Iris pigment epithelial cell (primary cell): ENCODE results near the gene LBH.
A peak's percentile ranks its signal among the peaks of the same experiment; 100 is the strongest.

ENCODE experiments used
- DNase-seq: peaks from one replicate; pipeline ENCODE4 v3.0.0-alpha.2; 2011; ENCODE audit warnings: low read depth

LBH gene

GRCh38 chr2:30231212-30231995 lies at the start of gene LBH:
LBH (plus strand) TSS chr2:30231534; CDS start chr2:30231739, 205 bp downstream.
- DNase-seq = peak; percentile 74

DNA sequence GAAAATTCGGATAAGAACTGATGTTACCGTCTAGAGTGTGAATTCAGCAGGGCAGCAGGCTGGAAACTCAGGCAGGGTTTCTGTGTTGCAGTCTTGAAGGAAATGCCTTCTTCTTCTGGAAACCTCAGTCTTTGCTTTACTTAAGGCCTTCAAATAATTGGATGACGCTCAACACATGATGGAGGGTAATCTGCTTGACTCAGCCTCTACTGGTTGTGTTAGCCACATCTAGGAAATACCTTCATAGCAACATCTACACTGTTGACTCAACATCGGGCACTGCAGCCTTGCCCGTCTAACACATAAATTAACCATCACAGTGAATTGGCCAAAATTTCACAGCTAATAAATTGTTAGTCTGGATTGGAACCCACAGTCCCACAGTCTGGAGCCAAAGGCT lies 47.3 kb upstream of the LBH start:
- DNase-seq = no peak

GRCh38 chr2:30185178-30185577 lies 46.2 kb upstream of the LBH start:
- DNase-seq = peak; percentile 79

GRCh38 chr2:30188292-30188691 lies 43.0 kb upstream of the LBH start:
- DNase-seq = no peak

DNA sequence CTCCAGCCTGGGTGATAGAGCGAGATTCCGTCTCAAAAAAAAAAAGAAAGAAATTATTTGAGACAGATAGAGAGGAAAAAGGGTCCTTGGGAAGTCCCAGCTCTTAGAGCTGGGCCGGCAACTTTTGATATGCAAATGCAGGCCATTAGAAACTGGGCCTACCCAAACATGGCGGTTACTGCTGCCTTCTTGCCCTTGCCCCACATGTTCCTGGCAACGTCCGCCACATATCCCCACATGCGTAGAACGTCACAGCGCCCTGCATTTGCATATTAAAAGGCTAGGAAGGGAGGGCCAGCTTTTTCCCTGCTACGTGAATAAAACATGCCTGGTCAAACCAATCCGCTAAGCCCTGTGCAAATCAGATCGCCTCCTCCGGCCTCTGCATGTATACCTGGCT lies 40.7 kb upstream of the LBH start:
- DNase-seq = no peak

GRCh38 chr2:30191107-30191506 lies 40.2 kb upstream of the LBH start:
- no peak for DNase-seq

GRCh38 chr2:30191819-30192271 lies 39.5 kb upstream of the LBH start:
- DNase-seq = no peak

- DNase-seq = no peak
Observed at GRCh38 chr2:30192314-30192713, 39.0 kb upstream of the LBH start.

DNA sequence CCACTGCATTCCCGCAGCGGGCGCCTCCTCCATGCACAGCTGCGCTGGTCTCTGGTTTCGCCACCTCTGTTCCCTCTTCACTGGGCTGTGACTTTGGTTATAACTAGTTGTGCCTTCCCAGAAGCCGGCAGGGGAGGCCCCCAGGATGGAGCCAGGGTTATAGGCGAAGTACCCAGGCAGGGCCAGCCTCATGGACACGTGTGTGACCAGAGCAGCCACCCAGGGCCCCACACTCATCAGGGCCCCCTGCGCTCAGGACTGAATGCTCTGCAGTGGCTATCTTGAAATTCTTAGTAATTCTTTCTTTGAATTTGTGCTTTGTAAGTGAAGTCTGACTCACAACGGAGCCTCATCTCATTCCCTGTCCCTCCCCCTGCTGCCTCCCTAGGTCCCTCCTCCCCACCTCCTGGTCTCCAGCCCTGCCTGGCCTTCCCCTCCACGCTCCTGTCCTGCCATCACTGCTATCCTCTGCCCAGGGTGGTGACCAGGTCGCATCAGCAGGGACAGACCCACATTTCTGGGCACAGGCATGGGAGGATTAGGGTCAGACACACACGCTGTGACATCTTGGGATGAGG lies 38.1 kb upstream of the LBH start:
- no peak for DNase-seq

GRCh38 chr2:30194421-30194820 lies 36.9 kb upstream of the LBH start:
- DNase-seq = no peak

DNA sequence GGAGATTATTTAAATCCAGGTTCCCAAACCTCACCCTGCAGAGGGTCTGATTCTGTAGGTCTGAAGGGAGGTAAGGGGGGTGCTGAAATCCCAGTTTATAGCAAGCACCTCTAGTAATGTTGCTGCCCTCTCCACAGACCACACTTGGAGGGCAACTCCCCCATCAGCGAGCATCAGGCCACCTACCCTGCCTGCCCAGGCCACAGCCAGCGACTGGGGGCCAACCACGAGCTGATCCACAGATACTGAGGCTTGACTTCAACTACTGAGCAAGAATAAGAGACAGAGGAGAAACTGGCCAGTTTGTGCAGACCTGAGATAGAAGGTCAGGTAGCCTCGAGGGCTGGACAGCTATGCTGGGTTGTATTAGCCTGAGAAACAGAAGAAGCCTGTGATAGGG lies 36.3 kb upstream of the LBH start:
- no peak for DNase-seq

- no peak for DNase-seq
Observed at GRCh38 chr2:30197570-30198192, 33.7 kb upstream of the LBH start.

DNA sequence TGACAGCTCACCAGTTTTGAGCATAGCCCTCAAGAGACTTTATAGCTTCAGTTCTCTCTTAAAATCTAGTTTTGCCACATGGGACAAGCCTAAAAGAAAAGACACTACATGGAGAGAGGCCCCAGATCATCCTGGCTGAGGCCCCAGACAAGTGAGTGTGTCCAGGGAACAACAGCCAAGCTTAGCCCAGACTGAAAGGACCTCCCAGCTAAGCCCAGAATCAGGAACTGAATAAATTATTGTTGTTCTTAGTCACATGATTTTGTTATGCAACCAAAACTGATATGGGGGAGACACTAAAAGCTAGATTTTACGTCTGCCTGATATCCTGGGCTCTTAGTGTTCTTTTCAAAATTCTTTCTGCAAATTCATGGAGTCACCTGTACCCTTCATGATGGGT lies 29.3 kb upstream of the LBH start:
- no peak for DNase-seq

- DNase-seq = no peak
Observed at GRCh38 chr2:30203156-30203555, 28.2 kb upstream of the LBH start.

GRCh38 chr2:30204281-30204680 lies 27.1 kb upstream of the LBH start:
- no peak for DNase-seq

DNA sequence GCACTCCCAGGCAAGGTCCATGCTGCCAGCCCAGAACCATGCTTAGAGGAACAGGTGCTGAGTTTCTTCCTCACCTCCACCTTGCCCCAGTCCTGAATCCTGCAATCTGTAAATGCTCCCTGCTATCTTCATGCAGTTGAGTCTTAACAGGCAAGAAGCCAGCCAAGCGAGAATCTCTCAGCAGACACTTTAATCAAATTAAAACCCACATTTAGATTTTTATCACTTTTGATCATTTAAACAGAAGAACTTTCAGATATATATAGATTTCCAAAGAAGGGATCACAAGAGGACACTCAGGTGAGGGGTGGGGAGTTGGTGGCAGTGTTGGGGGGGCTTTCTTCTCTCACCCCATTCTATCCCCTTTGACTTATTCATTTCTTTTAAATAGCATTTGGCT lies 25.9 kb upstream of the LBH start:
- DNase-seq = no peak

- no peak for DNase-seq
Observed at GRCh38 chr2:30206461-30207430, 24.6 kb upstream of the LBH start.

- peak; percentile 74 for DNase-seq
Observed at GRCh38 chr2:30208453-30208852, 22.9 kb upstream of the LBH start.

DNA sequence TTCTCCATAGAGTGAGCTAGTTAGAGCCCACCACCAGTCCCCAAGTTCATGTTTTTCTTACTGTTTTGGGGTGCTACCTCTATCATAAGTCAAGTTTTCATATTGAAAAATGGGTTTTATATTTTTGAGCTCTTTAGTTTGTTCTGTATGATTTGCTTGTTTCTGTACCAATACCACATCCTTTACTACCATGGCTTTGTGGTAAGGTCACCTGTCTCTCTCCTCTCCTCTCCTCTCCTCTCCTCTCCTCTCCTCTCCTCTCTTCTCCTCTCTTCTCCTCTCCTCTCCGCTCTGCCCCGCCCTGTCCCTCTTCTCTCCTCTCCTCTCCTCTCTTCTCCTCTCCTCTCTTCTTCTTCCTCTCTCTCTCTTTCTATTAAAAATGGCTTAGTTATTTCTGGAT lies 22.1 kb upstream of the LBH start:
- no peak for DNase-seq

DNA sequence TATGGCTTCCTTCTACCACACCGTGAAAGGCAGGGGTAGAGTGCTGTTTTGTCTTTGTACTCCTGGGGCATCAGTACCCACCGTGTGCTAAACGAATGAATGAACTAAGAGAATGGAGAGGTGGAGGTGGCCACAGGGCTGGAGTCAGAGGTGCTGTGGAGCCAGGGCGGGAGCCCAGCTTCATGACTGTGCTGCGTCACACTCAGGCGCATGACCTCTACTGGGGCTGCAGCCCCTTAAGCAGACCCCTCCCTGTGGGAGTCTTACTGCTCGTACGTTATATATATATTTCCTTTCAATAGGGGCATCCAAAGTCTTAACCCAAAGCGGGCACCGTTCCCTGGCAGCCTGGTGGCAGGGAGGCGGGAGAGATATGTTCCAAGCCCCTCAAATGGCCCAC lies 18.0 kb upstream of the LBH start:
- no peak for DNase-seq

- no peak for DNase-seq
Observed at GRCh38 chr2:30213907-30214463, 17.3 kb upstream of the LBH start.

DNA sequence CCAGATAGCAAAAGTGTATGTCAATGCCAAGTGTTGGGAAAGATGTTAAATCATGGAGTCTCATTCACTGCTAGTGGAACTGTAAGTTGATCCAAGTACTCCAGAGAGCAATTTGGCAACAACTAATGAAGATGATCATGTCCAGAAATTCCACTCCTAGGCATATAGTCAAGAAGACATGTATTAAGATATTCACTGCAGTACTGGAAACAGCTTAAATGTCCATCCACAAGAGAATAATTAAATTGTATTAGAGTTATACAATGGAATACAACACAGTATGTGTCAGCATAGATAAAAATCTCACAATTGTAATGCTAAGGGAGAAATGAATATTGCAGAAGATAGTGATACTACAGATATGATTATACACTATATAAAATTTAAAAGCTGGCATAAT lies 15.2 kb upstream of the LBH start:
- DNase-seq = peak; percentile 52
